Stimulated activated memory B cell treated with anti-CD40 and anti-IgM and Interleukin-4, amounts not matched to agents 10 μg/mL and 1 μg/mL and 100 μg/mL, for 72 hours (primary cell): Measurements from ENCODE around the gene TNIK.
"Not testable (repeated sequence)": the region's sequence is repeated elsewhere in the genome, so short reads cannot be mapped to it uniquely, and the experiment has no call there.

ENCODE experiments used
- ATAC-seq: fragments of 150-1000 bp; cut with Tn5 transposase; 2 replicates; pipeline ENCODE4 v1.10.0; 2021
- H3K27ac Mint-ChIP-seq: one replicate; pipeline ENCODE4 v1.8.0; 2022; ENCODE audit warnings: mild to moderate bottlenecking, mixed read lengths
- H3K27me3 Mint-ChIP-seq: one replicate; pipeline ENCODE4 v1.8.0; 2022; ENCODE audit warnings: mixed read lengths
- H3K36me3 Mint-ChIP-seq: one replicate; pipeline ENCODE4 v1.8.0; 2022; ENCODE audit warnings: mixed read lengths
- H3K4me1 Mint-ChIP-seq: one replicate; pipeline ENCODE4 v1.8.0; 2022; ENCODE audit warnings: mixed read lengths
- H3K4me3 Mint-ChIP-seq: one replicate; pipeline ENCODE4 v1.8.0; 2022; ENCODE audit warnings: mild to moderate bottlenecking, moderate library complexity, mixed read lengths
- H3K9me3 Mint-ChIP-seq: one replicate; pipeline ENCODE4 v1.8.0; 2022; ENCODE audit warnings: mixed read lengths

Gene TNIK

DNA sequence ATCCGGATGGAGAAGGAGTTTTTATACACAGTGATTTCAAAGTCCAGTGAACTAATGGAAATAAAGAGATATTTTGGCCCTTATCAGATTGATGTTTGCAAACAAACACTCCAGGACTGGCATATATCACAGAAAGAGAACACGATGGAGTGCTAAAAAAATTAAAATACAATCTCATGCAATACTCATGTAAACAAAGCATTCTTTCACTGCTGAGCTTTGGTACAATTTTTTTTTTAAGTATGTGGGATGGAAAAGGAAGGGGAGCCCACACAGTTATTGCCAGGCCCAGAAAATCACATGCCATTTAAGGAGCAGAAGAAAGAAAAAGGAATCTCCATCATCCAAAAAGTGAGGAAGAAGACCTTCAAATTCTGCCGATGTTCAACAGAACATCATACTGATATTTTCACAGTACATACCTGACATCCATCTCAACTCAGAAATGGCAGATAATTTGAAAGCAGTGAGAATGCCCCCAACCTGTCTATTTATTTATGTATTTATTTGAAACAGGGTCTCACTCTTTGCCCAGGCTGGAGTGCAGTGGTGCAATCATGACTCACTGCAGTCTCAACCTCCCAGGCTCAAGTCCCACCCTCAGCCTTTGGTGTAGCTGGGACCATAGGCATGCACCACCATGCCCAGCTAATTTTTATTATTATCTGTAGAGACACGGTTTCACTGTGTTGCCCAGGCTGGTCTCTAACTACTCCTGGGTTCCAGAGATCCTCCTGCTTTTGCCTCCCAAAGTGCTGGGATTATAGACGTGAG is 326.2 kb downstream of the TNIK start:
- ATAC-seq = no peak
- H3K4me1 Mint-ChIP-seq = no peaks in the 10 kb centered on the region
- H3K4me3 Mint-ChIP-seq = no peak overlapping the region
- H3K27me3 Mint-ChIP-seq = no peaks in the 10 kb centered on the region
- no peak overlapping the region for H3K27ac Mint-ChIP-seq
- no peaks in the 10 kb centered on the region for H3K9me3 Mint-ChIP-seq
- H3K36me3 Mint-ChIP-seq = no peaks in the 10 kb centered on the region

DNA sequence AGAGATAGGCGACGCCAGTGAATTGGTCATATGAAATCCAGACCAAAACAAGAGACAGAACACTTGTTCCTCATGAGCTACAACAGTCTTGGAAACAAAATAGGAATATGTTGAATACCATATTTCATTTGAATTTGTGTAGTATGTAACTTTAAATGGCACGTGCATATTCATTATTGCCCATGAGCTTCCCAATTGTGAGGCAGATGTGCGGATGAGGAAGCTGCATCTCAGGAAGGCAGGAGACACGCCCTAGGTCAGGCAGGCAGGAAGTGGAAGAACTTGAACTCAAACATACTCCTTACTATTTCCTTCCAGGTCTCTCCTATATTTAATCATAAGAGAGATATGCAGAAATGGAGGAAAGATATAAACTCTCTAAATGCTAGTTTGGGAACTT is 326.9 kb downstream of the TNIK start:
- no peaks in the 10 kb centered on the region for H3K4me1 Mint-ChIP-seq
- no peaks in the 10 kb centered on the region for H3K9me3 Mint-ChIP-seq
- no peak overlapping the region for H3K4me3 Mint-ChIP-seq
- no peaks in the 10 kb centered on the region for H3K27me3 Mint-ChIP-seq
- ATAC-seq = no peak
- no peak overlapping the region for H3K27ac Mint-ChIP-seq
- H3K36me3 Mint-ChIP-seq = no peaks in the 10 kb centered on the region

DNA sequence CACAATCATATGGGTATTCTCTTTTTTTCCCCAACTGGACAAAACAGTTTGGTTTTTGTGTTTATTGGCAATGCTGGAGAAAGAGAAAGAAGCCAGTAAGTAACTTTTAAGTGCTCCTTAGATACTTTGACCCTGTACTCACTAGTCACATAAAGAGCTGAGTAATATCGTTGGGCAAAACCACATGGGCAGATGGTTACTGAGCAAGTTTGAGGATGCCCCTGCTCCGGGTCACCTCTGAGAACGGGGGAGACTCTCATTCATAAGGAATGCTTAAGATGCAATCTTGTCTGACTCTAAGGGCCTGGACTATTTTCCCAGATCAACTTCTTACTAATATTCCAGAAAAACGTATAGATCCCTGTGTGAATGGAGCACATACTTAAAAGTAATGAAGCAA is 327.3 kb downstream of the TNIK start:
- no peak overlapping the region for H3K27ac Mint-ChIP-seq
- H3K36me3 Mint-ChIP-seq = no peaks in the 10 kb centered on the region
- no peaks in the 10 kb centered on the region for H3K27me3 Mint-ChIP-seq
- no peaks in the 10 kb centered on the region for H3K9me3 Mint-ChIP-seq
- ATAC-seq = no peak
- no peak overlapping the region for H3K4me3 Mint-ChIP-seq
- H3K4me1 Mint-ChIP-seq = no peaks in the 10 kb centered on the region

DNA sequence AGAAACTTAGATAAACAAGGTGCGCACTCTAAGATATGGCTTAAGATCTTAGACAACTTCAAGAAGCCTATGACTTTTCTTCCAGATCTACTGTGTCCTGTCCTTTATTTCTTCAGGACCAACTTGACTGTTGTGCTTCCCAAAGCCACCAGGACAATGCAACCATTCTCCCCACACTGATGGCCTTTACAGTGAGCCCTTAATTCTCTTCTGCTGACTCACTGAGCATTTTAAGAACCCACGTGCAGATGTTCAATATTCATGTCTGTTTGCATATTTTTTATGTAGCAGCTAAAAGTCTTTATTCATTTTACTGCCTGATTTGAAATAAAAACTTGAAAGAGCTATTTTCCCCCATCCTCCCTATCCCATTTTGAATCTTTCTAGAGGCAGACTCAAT is 330.4 kb downstream of the TNIK start:
- no peaks in the 10 kb centered on the region for H3K4me1 Mint-ChIP-seq
- no peak for ATAC-seq
- H3K27ac Mint-ChIP-seq = no peak overlapping the region
- H3K4me3 Mint-ChIP-seq = no peak overlapping the region
- no peaks in the 10 kb centered on the region for H3K36me3 Mint-ChIP-seq
- H3K27me3 Mint-ChIP-seq = no peaks in the 10 kb centered on the region
- no peaks in the 10 kb centered on the region for H3K9me3 Mint-ChIP-seq

DNA sequence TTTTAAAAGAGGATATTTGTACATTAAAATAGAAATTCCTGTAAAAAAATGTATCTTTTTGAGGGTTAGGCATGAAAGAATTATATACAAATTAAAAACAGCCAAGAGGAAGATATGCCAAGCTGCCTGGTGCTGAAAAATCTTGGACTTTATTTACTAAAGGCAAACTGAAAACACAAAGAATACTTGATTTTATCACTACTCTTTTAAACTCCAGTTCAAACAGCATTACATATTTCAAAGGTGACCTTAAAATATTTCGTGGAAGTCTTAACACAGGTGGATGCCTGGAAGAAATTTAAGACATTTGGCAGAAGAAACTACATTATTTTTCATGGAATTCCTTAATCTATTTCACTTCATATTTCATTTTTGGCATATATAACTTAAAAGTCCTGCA is 332.6 kb downstream of the TNIK start:
- no peaks in the 10 kb centered on the region for H3K4me1 Mint-ChIP-seq
- no peak for ATAC-seq
- no peaks in the 10 kb centered on the region for H3K36me3 Mint-ChIP-seq
- no peaks in the 10 kb centered on the region for H3K9me3 Mint-ChIP-seq
- H3K27me3 Mint-ChIP-seq = no peaks in the 10 kb centered on the region
- H3K27ac Mint-ChIP-seq = no peak overlapping the region
- no peak overlapping the region for H3K4me3 Mint-ChIP-seq

DNA sequence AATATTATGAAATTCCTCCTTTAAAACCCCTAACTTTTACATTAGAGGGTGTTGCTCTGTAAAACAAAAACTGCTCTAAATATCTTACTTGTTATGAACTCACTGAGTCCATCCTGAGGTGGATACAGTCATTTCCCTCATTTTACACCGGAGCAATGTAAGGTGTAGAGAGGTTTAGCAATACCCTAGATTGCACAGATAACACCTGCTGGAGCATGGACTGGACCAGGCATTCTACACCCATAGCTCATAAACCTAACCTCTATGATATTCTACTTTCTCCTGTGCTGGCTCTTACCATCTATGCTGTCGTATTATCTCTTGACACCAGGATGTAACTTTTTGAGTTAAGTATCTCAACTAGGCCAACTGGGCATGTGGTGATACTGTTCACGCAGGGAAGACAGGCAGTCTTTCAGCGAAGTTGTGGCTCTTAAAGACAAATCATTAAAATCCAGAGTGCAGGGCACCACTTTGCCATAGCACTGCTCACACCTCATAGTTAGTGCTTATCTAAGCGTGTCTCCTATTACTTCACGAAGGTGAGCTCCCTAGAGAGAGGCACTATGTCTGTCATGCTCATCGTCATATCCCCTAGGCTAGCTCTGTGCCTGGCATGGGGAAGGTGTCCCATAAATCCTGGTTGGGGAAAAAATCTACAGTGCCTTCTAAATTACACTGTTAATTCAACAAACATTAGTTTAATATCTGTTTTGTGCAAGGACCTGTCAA is 333.6 kb downstream of the TNIK start:
- no peaks in the 10 kb centered on the region for H3K27me3 Mint-ChIP-seq
- ATAC-seq = no peak
- H3K36me3 Mint-ChIP-seq = no peaks in the 10 kb centered on the region
- H3K9me3 Mint-ChIP-seq = no peaks in the 10 kb centered on the region
- H3K27ac Mint-ChIP-seq = no peak overlapping the region
- H3K4me3 Mint-ChIP-seq = no peak overlapping the region
- H3K4me1 Mint-ChIP-seq = no peaks in the 10 kb centered on the region

DNA sequence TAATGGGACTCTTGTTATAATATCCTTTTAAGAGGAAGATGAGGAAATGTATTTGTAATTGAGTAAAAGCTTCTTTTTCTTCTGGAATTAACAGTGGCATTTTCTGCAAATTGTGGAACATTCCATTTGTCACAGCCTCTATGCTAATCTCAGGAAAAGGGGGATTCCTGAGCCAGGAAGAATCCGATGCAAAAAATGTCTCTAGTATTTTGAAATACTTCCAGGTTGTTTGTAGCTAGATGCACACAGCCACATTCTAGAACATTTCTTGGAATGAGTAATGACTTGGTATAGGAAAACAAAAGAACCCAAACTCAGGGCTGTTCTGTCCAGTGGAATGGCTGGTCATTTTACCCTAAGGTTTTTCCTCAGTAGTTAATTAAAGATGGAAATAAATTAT is 335.2 kb downstream of the TNIK start:
- Mint-ChIP-seq H3K9me3 (no peaks in the 10 kb centered on the region), H3K4me1 (no peaks in the 10 kb centered on the region), H3K27ac (no peak overlapping the region), H3K4me3 (no peak overlapping the region), H3K27me3 (no peaks in the 10 kb centered on the region), H3K36me3 (no peaks in the 10 kb centered on the region)
- no peak for ATAC-seq

DNA sequence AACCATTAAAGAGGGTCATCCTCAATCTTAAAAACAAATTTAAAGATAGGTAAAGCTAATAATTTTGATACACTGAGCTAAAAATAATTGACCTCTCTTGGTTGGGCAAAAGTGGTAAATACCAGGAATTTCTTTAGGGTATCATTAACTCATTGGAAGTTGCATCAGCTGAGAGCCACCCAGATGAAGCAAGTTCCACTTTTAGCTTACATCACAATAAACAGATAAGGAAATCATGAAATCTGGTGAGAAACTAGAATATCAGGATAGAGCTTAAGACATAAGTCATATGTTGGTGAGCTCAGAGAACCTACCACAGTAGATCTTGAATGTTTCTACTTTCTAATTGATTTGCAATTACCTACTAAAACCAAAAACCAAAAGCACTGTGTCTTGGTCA is 336.3 kb downstream of the TNIK start:
- Mint-ChIP-seq H3K27ac (no peak overlapping the region), H3K9me3 (no peaks in the 10 kb centered on the region), H3K27me3 (no peaks in the 10 kb centered on the region), H3K36me3 (no peaks in the 10 kb centered on the region), H3K4me3 (no peak overlapping the region), H3K4me1 (no peaks in the 10 kb centered on the region)
- no peak for ATAC-seq

DNA sequence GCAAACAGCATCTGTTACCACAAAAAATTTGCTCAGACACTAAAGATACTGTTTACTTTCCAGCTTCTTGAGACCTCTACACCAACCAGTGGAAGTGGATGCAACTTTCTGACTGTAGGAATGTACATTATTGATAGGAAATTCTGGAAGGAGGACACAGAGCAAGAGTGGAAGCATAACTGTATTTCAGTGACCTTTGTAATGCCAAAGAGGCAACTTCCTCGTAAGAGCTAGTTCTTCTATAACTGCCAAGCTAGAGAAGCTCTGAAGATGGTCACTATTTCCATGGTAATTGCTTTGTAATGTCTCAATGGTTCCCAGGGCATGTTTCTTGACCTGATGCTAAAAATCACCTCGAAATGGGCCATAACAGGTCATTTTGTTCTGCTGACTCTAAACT is 337.3 kb downstream of the TNIK start:
- H3K36me3 Mint-ChIP-seq = no peaks in the 10 kb centered on the region
- no peak overlapping the region for H3K4me3 Mint-ChIP-seq
- ATAC-seq = no peak
- no peaks in the 10 kb centered on the region for H3K9me3 Mint-ChIP-seq
- no peaks in the 10 kb centered on the region for H3K27me3 Mint-ChIP-seq
- H3K27ac Mint-ChIP-seq = no peak overlapping the region
- no peaks in the 10 kb centered on the region for H3K4me1 Mint-ChIP-seq

DNA sequence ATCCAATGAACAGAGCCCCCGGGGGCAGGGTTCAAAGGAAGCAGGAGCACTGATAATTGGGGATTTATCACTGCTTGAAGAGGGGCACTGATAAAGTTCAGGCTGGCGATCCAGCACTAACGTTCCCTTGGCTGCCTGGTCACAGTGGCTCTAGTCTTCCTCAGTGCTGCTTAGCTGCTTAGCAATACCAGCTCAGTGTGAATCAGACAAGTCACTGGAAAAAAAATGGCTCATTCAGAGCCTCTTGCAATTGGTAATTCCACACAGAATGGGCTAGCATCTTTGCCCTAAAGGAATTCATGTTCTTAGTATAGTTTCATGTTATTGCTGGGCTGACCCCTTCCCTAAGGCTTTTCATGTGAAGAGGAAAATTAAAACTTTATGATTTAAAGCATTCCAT is 338.0 kb downstream of the TNIK start:
- ATAC-seq = no peak
- Mint-ChIP-seq H3K36me3 (no peaks in the 10 kb centered on the region), H3K27me3 (no peaks in the 10 kb centered on the region), H3K27ac (no peak overlapping the region), H3K4me3 (no peak overlapping the region), H3K9me3 (no peaks in the 10 kb centered on the region), H3K4me1 (no peaks in the 10 kb centered on the region)

DNA sequence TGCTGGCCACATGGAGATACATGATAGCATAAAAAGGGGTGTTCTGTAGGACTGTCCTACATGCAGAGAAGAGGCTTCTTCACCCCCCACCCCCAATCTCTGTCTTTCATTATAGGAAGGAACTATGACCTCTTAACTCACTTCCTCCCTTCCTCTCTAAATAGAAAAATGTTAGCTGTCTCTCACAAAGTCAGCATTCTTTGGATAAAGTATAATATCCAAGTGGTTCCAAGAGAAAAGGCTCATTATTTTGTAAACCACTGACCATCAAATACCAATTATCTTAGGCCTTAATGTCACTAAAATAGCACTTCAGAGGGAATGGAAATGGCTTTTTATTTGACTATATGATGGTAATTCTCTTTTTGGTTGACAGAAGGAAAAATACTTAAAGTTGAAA is 338.4 kb downstream of the TNIK start:
- H3K4me1 Mint-ChIP-seq = no peaks in the 10 kb centered on the region
- H3K36me3 Mint-ChIP-seq = no peaks in the 10 kb centered on the region
- no peak for ATAC-seq
- no peak overlapping the region for H3K27ac Mint-ChIP-seq
- no peak overlapping the region for H3K4me3 Mint-ChIP-seq
- no peaks in the 10 kb centered on the region for H3K27me3 Mint-ChIP-seq
- H3K9me3 Mint-ChIP-seq = no peaks in the 10 kb centered on the region

DNA sequence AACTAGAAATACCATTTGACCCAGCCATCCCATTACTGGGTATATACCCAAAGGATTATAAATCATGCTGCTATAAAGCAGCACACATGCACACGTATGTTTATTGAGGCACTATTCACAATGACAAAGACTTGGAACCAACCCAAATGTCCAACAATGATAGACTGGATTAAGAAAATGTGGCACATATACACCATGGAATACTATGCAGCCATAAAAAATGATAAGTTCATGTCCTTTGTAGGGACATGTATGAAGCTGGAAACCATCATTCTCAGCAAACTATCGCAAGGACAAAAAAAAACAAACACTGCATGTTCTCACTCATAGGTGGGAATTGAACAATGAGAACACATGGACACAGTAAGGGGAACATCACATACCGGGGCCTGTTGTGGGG is 340.8 kb downstream of the TNIK start:
- H3K4me3 Mint-ChIP-seq, H3K4me1 Mint-ChIP-seq, H3K36me3 Mint-ChIP-seq, H3K27ac Mint-ChIP-seq, H3K9me3 Mint-ChIP-seq, H3K27me3 Mint-ChIP-seq, ATAC-seq: not testable (repeated sequence)

DNA sequence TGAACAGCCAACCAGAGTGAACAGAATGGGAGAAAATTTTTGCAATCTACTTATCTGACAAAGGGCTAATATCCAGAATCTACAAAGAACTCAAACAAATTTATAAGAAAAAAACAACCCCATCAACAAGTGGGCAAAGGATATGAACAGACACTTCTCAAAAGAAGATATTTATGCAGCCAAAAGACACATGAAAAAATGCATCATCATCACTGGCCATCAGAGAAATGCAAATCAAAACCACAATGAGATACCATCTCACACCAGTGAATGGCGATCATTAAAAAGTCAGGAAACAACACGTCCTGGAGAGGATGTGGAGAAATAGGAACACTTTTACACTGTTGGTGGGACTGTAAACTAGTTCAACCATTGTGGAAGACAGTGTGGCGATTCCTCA is 341.2 kb downstream of the TNIK start:
- H3K4me1 Mint-ChIP-seq, ATAC-seq, H3K9me3 Mint-ChIP-seq, H3K4me3 Mint-ChIP-seq, H3K27ac Mint-ChIP-seq, H3K27me3 Mint-ChIP-seq, H3K36me3 Mint-ChIP-seq: not testable (repeated sequence)

DNA sequence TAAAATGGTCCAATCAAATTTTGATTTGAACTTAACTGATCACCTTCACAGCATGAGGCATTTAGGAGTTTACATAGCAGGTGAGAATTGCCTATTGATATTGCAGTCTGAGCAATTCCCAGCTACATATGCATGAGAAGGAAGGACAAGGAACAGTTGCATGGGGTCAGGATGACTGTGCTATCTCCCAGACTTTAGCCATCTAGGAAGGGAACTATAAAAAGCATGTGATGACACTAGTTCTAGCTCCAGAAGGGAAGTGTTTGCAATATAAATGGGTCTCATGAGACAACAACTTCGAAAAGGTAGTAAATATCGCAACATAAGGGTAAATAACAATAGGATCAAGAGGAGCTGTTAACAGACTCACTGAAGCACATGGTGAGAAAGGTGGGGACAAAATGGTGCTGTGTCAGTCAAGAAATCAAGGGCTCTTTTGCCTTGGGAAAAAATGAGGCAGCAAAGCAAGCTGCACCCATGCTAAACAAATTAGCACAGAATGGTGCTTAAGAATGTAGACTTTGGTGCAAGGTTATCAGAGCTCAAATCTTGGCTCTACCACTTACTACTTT is 343.3 kb downstream of the TNIK start:
- Mint-ChIP-seq H3K27ac (no peak overlapping the region), H3K36me3 (no peaks in the 10 kb centered on the region)

DNA sequence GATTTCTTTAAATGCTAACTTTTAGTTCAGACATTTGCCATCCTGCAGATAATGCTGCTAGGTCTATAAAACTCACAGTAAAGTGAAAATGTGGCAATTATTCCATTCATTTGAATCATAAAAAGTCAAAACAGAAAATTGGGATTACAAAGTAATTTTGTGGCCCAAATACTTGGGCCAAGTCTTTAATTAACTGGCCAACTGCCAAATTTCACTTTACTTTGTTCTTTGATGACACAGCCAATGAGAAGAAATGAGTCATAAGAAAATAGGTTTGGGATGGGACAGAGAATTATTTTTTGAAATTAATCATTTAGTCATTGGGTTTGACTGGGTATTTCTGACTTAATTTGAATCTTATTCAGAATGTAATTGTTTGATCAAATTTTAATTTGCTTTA is 343.8 kb downstream of the TNIK start:
- no peak overlapping the region for H3K27ac Mint-ChIP-seq
- H3K4me1 Mint-ChIP-seq = no peaks in the 10 kb centered on the region
- H3K4me3 Mint-ChIP-seq = no peak overlapping the region
- ATAC-seq = no peak
- H3K36me3 Mint-ChIP-seq = no peaks in the 10 kb centered on the region
- no peaks in the 10 kb centered on the region for H3K9me3 Mint-ChIP-seq
- no peaks in the 10 kb centered on the region for H3K27me3 Mint-ChIP-seq

More for the DNA sequence above, 343.3 kb downstream of the TNIK start:
- Mint-ChIP-seq H3K9me3 (no peaks in the 10 kb centered on the region), H3K4me1 (no peaks in the 10 kb centered on the region), H3K27me3 (no peaks in the 10 kb centered on the region), H3K4me3 (no peak overlapping the region)
- ATAC-seq = no peak

DNA sequence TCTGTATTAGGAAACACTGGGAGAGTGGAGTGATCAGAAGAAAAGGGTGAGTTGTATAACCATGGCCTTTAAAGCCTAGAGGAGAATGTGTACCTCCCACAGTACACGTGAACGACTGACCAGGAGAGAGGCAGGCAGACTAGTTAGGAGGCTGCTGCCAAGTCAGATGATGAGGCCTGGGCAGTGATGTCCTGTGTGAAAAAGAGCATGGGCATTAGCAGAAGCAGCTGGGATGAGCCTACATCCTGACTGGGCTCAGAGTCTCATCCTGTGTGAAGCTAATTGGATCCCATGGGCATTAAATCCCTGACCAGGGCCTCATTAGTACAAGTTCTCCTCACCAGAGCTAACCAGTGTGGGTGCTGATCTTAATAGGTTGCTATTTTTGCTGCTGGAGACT is 344.5 kb downstream of the TNIK start:
- Mint-ChIP-seq H3K4me1 (no peaks in the 10 kb centered on the region), H3K27ac (no peak overlapping the region), H3K27me3 (no peaks in the 10 kb centered on the region), H3K9me3 (no peaks in the 10 kb centered on the region), H3K4me3 (no peak overlapping the region), H3K36me3 (no peaks in the 10 kb centered on the region)
- peak; percentile 36 for ATAC-seq
